ENCODE data around the gene NTS.

NTS gene

GRCh38 chr12:85874031-85874461 lies at the start of gene NTS:
NTS (plus strand) TSS chr12:85874295; CDS start chr12:85874404, 109 bp downstream.
- DNase-seq, result no peak

DNA sequence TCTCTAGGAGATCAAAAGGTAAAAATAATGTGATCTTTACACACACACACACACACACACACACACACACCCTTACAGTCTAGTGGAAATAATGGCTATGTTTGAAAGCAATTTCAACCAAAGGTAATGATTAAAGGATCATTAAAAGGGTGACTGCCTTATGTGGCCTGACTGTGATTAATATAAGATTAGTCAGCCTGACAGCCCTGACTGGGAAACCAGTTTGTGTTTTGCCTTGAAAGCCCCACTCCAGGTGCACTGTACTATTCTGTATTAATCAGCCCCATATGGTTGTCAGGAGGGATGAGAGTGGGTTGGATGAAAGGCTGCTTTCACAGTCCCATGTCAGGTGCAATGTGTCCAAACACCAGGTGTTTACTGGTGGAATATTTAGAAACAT lies 48.3 kb upstream of the NTS start:
- DNase-seq, result no peak

GRCh38 chr12:85828576-85828975 lies 45.5 kb upstream of the NTS start:
- DNase-seq, result no peak

GRCh38 chr12:85829391-85829790 lies 44.7 kb upstream of the NTS start:
- no peak for DNase-seq

DNA sequence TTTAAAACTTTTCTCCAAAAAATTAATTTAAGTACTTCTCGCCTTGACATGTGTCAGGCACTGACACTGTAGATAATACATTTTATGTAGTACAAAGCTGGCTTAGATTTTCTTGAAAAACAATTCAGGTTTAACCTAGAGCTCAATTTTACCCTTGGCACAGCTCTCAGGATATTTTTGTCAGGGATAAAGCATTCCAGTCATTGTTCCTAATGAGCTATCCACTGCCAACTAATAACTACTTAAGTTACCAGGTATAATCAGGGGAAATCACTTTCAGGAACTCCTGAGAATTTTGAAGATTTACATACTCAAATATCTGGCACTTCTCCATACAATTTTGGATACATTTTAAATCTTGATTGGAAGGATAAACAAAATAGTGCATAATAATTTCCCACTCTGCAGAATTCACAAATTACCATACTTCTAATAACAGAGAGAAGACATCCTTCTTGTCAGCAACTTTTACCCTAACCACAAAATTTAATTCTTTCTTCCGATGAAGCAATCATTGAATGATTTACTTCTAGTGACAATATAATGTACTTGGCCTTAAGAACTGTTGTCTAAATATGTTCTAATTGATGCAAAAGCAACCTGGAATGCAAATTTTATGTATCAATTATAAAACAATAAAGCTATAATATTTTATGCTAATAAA lies 42.6 kb upstream of the NTS start:
- no peak for DNase-seq

GRCh38 chr12:85833579-85833978 lies 40.5 kb upstream of the NTS start:
- no peak for DNase-seq

DNA sequence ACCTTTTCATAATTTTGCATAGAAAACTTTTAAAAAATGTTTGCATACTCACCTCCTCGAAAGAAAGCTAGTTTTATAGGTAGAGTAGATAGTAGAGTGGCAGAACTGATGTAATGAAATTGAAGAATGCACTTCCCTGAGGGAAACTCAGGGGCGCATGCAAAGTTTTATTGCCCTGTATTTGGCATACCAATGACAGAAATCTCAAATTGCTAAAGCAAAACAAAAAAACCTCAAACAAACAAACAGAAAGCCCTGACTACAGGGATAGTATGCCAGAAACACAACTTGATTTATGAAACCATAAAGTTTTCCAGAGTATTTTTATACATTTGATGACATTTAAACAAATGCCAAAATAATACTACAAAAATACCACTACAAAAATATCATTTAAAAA lies 39.7 kb upstream of the NTS start:
- DNase-seq, result no peak

DNA sequence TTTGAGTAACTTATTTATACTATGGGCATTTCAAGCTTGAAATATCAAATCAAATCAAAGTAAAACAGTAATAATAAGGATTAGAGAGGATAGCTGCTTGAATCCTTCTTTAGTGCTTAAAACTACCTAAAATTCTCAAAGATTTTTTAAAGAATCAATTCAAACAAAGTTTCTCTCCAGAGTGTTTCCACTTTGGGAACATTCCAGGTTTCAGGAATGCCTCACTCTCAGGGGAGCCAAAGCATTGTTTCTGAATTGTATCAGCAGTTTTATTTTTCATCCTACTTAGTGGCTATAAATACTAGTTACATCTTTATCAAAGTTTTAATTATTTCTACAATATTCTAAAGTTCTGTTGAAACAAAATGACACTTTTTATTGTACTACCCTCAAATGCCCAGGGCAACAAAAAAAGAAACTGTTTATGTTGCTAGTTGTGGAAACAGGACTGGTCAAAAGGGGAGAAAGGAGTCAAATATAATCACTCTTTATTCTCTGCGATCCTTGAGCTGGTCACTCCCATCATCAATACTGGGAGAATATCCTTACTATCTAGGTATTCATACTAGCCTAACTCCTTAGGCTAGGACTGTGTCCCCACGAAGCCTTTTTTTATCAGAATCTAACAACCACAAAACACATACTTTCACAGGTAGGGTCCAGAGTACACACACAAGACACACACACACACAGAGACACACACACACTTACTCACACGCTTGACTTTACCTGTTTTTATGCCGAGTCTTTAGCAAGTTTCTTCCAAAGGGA lies 38.5 kb upstream of the NTS start:
- no peak for DNase-seq

- no peak for DNase-seq
Observed at GRCh38 chr12:85836197-85837090, 37.7 kb upstream of the NTS start, which contains the start of gene RASSF9. RASSF9 (minus strand) TSS chr12:85836409; CDS start chr12:85836201, 208 bp downstream.

GRCh38 chr12:85843606-85844310 lies 30.3 kb upstream of the NTS start:
- DNase-seq, result no peak

DNA sequence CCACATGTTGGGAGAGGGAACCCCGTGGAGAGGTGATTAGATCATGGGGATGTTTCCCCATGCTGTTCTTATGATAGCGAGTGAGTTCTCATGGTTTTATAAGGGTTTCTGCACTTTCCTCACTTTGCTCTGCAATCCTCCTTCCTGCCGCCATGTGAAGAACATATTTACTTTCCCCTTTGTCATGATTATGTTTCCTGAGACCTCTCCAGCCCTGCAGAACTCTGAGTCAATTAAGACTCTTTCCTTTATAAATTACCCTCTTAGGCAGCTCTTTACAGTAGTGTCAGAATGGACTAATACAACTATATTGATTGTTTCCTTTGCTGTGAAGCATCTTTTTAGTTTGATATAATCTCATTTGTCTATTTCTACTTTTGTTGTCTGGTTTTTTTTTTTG lies 24.8 kb upstream of the NTS start:
- DNase-seq, result no peak

DNA sequence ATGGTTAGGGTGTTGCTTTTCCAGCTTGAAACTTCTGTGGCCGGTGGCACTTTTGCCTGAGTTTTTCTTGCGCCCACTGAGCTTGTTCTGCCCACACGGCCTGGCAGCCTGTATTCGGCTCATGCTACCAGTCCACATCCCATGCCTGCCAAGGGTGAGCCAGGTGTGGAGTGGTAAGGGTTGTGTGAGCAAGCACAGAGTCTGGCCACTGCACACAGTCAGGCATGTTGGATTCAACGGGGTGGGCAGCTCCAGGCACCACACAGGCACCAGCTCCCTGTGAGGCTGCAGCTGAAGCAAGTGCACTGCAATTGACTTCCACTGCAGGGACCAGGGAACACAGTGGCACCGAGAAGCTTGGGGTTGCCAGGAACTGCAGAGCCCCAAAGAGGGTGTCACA lies 18.8 kb upstream of the NTS start:
- no peak for DNase-seq

GRCh38 chr12:85856966-85857365 lies 17.1 kb upstream of the NTS start:
- no peak for DNase-seq

- no peak for DNase-seq
Observed at GRCh38 chr12:85865890-85866289, 8.2 kb upstream of the NTS start.

GRCh38 chr12:85866986-85867776 lies 6.9 kb upstream of the NTS start:
- peak; percentile 19 for DNase-seq

DNA sequence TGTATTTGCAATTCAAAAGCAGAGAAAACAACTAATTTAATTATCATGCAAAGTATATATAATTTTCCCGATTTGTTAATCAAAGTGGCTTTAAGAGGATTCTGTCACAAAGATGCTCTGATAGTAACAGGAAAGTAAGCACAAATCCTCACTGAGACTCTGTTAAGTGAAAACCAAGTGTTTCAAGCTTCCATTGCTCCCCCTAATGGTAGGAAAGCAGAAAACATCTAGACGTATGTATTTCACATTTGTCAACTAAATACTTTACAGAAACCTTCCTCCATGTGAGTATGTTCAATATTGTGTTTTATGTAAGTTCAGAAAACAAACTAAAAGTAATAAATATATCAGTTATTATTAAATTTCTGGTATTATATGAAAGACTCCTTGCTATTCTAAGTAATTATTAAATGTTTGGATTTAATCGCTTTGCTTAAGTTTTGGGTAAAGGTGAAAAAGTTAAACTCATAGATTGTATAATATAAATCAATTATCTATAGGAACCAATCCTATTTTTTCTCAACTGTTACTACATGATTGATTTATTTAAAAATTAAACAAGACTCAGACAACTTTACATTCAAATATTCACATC lies 1.5 kb upstream of the NTS start:
- DNase-seq, result no peak

DNA sequence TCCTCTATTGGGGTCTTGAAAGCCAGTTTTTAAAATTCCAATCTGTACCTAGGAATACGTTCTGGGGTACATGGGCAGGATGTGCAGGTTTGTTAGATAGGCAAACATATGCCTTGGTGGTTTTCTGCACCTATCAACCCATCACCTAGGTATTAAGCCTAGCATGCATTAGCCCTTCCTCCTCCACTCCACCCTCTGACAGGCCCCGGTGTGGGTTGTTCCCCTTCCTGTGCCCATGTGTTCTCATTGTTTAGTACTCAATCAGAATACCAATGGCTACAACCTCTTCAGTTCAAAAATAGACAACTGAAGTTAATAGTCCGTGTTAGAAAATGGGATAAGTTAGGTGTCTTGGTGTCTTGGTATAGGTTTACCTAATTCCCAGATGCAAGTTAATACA lies 3.4 kb downstream of the NTS start:
- DNase-seq, result no peak

DNA sequence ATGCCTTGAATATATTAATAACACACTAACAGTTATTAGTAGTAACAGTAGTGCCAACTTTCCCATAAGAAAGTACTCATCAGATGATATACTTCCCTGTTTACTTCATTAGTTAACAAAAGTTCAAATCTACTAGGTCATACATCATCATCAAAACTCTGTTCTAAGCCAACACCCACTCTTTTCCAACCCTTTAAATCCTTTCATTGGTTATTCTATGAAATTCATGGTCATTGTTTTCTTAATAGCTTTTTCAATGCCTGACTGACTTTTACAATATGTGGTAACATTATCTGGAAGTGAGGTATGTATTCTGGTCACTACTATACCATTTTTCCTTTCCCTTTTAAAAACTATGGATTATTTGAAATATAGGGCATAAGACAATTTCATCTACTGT lies 9.7 kb downstream of the NTS start:
- DNase-seq, result no peak

GRCh38 chr12:85894653-85895052 lies 20.6 kb downstream of the NTS start:
- no peak for DNase-seq

DNA sequence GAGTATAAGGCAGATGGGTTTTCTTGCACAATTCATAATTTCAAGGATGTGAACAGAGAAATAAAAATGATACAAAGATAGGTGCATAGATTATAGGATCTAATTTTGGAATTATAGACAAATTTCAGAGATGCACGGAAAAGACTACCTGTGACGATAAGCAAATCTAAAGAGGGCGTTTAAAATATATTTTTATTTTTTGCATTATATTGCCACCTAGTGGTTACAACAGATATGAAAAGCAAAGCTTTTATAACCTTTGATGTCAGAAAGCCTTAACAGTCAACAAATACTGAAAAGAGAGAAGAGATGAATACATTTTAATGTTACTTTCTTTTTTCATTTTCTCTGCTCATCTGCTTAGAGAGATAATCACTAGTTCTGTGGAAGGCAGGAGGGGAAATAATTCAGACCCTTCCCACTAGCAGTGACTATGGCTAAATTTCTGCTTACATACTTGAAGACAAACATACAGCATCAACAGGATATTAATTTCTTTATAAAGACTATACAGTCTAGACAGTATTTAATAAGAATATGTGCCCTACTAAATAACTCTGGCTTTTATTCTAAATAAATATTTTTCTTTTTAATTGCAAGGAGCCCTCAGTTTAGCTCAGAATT lies 46.3 kb downstream of the NTS start:
- DNase-seq, result no peak

DNA sequence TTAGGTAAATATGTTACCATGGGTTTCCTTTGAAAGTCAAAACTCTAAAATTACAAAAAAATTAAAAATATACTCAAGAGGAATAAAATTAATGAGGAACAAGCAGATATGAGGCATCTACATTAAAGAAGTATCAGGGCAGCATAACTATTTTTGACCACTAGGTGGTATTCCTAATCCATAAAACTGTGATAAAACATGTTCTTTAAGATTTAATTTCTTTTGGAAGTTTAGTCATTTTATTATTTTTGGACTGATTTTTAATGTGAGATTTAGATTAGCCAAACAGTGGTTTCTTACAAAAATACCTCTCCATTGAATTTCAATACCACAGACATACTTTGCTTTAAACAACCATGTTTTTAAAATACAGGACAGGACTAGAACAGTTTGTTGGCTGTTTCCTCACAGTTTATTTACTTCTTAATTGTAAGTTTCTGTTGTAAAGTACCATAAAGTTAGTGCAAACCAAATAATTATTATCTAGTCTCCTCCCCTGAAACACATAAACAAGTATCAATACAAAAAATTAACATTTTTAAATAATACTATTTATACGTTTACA lies 49.8 kb downstream of the NTS start:
- no peak for DNase-seq

All from stimulated activated CD4-positive, alpha-beta T cell treated with anti-CD3 and anti-CD28 coated beads, Interleukin-15, amount 100 ng/mL, for 24 hours (primary cell).